Mesendoderm (in vitro differentiated cells): ENCODE data around the gene CEP57.
"Not testable (repeated sequence)": the region's sequence is repeated elsewhere in the genome, so short reads cannot be mapped to it uniquely, and the experiment has no call there.

Experiments
- DNase-seq: peaks from one replicate; pipeline ENCODE4 v3.0.0; 2013
- H2AK5ac ChIP-seq: 2 replicates; pipeline ENCODE4 v1.6.1; 2013; ENCODE audit warnings: low read length, inconsistent platforms
- H2BK120ac ChIP-seq: 2 replicates; pipeline ENCODE4 v1.6.1; 2013; ENCODE audit warnings: low read depth, mild to moderate bottlenecking, low read length, moderate library complexity, mixed read lengths
- H2BK15ac ChIP-seq: replicated peaks from 2 replicates; pipeline ENCODE4 v1.6.1; 2013; ENCODE audit warnings: low read depth, mild to moderate bottlenecking, moderate library complexity
- H2BK5ac ChIP-seq: 2 replicates; pipeline ENCODE4 v1.6.1; 2013; ENCODE audit warnings: low read length, inconsistent platforms
- H3K18ac ChIP-seq: 2 replicates; pipeline ENCODE4 v1.6.1; 2013; ENCODE audit warnings: mild to moderate bottlenecking, low read length, mixed read lengths
- H3K23ac ChIP-seq: one replicate; pipeline ENCODE4 v1.6.1; 2013; ENCODE audit warnings: low read length
- H3K27ac ChIP-seq: 2 replicates; pipeline ENCODE4 v1.5.1; 2013; ENCODE audit warnings: low read depth, mild to moderate bottlenecking, inconsistent platforms, low read length, moderate library complexity
- H3K27me3 ChIP-seq: 2 replicates; pipeline ENCODE4 v1.6.1; 2013; ENCODE audit warnings: low read length, control low read depth, mild to moderate bottlenecking, inconsistent platforms; ENCODE audit not compliant: insufficient read depth, poor library complexity
- H3K36me3 ChIP-seq: 2 replicates; pipeline ENCODE4 v1.6.1; 2013; ENCODE audit warnings: low read length, inconsistent platforms; ENCODE audit not compliant: control insufficient read depth, insufficient read depth
- H3K4ac ChIP-seq: one replicate; pipeline ENCODE4 v1.6.1; 2013; ENCODE audit warnings: low read depth, mild to moderate bottlenecking, low read length, moderate library complexity
- H3K4me1 ChIP-seq: 2 replicates; pipeline ENCODE4 v1.6.1; 2013; ENCODE audit warnings: low read depth, low read length, inconsistent platforms; ENCODE audit not compliant: control insufficient read depth
- H3K4me2 ChIP-seq: 2 replicates; pipeline ENCODE4 v1.6.1; 2013; ENCODE audit warnings: low read length
- H3K4me3 ChIP-seq: 2 replicates; pipeline ENCODE4 v1.5.1; 2013; ENCODE audit warnings: mild to moderate bottlenecking, low read length
- H3K56ac ChIP-seq: one replicate; pipeline ENCODE4 v1.6.1; 2013; ENCODE audit warnings: low read length
- H3K79me1 ChIP-seq: 2 replicates; pipeline ENCODE4 v1.6.1; 2013; ENCODE audit warnings: low read length, inconsistent platforms
- H3K79me2 ChIP-seq: 2 replicates; pipeline ENCODE4 v1.6.1; 2013; ENCODE audit warnings: mild to moderate bottlenecking, low read length; ENCODE audit not compliant: control insufficient read depth, insufficient read depth
- H3K9ac ChIP-seq: 2 replicates; pipeline ENCODE4 v1.6.1; 2013; ENCODE audit warnings: low read length, inconsistent platforms
- H4K5ac ChIP-seq: one replicate; pipeline ENCODE4 v1.6.1; 2013; ENCODE audit warnings: low read length
- H4K8ac ChIP-seq: one replicate; pipeline ENCODE4 v1.6.1; 2013; ENCODE audit warnings: low read depth, mild to moderate bottlenecking, control low read depth, low read length, moderate library complexity
- whole genome bisulfite sequencing: extraction: QIAGEN DNeasy Blood & Tissue Kit; methylation state at CpG from one replicate; pipeline ENCODE4 v1.1.7; 2013; ENCODE audit warnings: low lambda C conversion rate, missing lambda C conversion rate; ENCODE audit not compliant: insufficient coverage; ENCODE audit errors: extremely low coverage; 5-methylcytosine and 5-hydroxymethylcytosine counted together

The CEP57 gene

GRCh38 chr11:95845167-95845566, 54.9 kb downstream of the CEP57 start:
- H3K9ac ChIP-seq = no peak overlapping the region
- H3K36me3 ChIP-seq = no peaks in the 10 kb centered on the region
- no peaks in the 10 kb centered on the region for H3K79me2 ChIP-seq
- no peak overlapping the region for H3K27ac ChIP-seq
- no peak overlapping the region for H3K23ac ChIP-seq
- H2AK5ac ChIP-seq = no peak overlapping the region
- H3K4me2 ChIP-seq = no peak overlapping the region
- no peak overlapping the region for H3K4me3 ChIP-seq
- no CpG with 5 or more reads among the region's 1 CpG for WGBS
- H2BK5ac ChIP-seq = no peak overlapping the region
- no peak overlapping the region for H4K5ac ChIP-seq
- H3K79me1 ChIP-seq = no peaks in the 10 kb centered on the region
- no peak overlapping the region for H2BK120ac ChIP-seq
- no peak overlapping the region for H2BK15ac ChIP-seq
- no peak overlapping the region for H3K56ac ChIP-seq
- no peak overlapping the region for H4K8ac ChIP-seq
- no peak for DNase-seq
- no peak overlapping the region for H3K4ac ChIP-seq
- H3K27me3 ChIP-seq = no peaks in the 10 kb centered on the region
- no peaks in the 10 kb centered on the region for H3K4me1 ChIP-seq
- H3K18ac ChIP-seq = no peak overlapping the region

DNA sequence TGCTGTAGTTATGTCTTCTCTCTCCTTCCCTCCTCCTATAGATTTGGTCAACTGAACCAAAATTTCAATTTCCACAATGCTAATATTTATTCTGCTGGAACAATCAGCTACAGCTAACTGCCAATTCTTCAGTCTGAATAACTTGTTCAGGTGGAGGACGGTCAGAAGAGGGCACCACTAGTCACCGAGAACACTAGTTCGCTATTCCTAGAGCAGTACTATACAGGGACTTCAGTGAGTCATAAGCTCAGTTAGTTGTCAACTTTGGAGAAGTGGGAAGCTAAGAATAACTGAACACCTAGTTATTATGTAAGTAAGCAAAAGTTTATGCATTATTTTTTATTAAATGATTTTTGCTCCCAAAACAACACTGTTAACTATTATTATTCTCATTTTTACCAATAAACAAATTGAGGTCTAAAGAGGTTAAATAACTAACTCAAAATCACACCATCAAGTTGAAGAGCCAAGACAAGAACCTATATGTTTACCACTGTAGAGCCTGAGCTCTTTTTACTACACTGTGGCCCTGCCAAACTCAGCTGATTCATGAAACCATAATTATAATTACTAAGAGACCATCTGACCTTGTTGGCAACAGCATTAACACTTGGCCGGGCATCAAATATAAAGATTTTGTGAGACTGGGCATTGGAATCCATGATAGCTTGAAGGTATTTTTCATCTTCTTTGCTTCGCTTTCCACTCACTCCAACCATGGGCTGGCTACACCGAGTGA, 59.0 kb downstream of the CEP57 start:
- WGBS = no CpG with 5 or more reads among the region's 6 CpGs
- Histone ChIP-seq H3K27ac (no peak overlapping the region), H3K4me2 (no peak overlapping the region), H2BK120ac (no peak overlapping the region), H3K27me3 (no peaks in the 10 kb centered on the region), H3K36me3 (no peaks in the 10 kb centered on the region), H2BK5ac (no peak overlapping the region), H4K8ac (no peak overlapping the region), H3K23ac (no peak overlapping the region), H3K4ac (no peak overlapping the region), H3K56ac (no peak overlapping the region), H2BK15ac (no peak overlapping the region), H2AK5ac (no peak overlapping the region), H3K4me3 (no peak overlapping the region), H3K18ac (no peak overlapping the region), H3K79me2 (no peaks in the 10 kb centered on the region), H3K4me1 (no peaks in the 10 kb centered on the region), H3K9ac (no peak overlapping the region), H3K79me1 (no peaks in the 10 kb centered on the region), H4K5ac (no peak overlapping the region)
- DNase-seq = peak; percentile 65

- Histone ChIP-seq H3K36me3 (no peaks in the 10 kb centered on the region), H2BK5ac (no peak overlapping the region), H3K18ac (no peak overlapping the region), H2BK120ac (no peak overlapping the region), H4K5ac (no peak overlapping the region), H4K8ac (no peak overlapping the region), H3K79me2 (no peaks in the 10 kb centered on the region), H3K4me2 (no peak overlapping the region), H3K4me1 (no peaks in the 10 kb centered on the region), H3K27me3 (no peaks in the 10 kb centered on the region), H3K23ac (no peak overlapping the region), H3K79me1 (no peaks in the 10 kb centered on the region), H3K27ac (no peak overlapping the region), H2AK5ac (no peak overlapping the region), H2BK15ac (no peak overlapping the region), H3K4me3 (no peak overlapping the region), H3K9ac (no peak overlapping the region), H3K56ac (no peak overlapping the region), H3K4ac (no peak overlapping the region)
- DNase-seq = no peak
These were observed 59.8 kb downstream of the CEP57 start for GRCh38 chr11:95850137-95850536.

- Histone ChIP-seq H3K4me3 (no peak overlapping the region), H2BK5ac (no peak overlapping the region), H3K23ac (no peak overlapping the region), H3K4me1 (no peaks in the 10 kb centered on the region), H3K79me2 (no peaks in the 10 kb centered on the region), H4K5ac (no peak overlapping the region), H3K36me3 (no peaks in the 10 kb centered on the region), H3K79me1 (no peaks in the 10 kb centered on the region), H3K4ac (no peak overlapping the region), H3K18ac (no peak overlapping the region), H4K8ac (no peak overlapping the region), H2BK120ac (no peak overlapping the region), H3K4me2 (no peak overlapping the region), H3K27ac (no peak overlapping the region), H2BK15ac (no peak overlapping the region), H3K27me3 (no peaks in the 10 kb centered on the region), H3K56ac (no peak overlapping the region), H3K9ac (no peak overlapping the region), H2AK5ac (no peak overlapping the region)
- DNase-seq = no peak
These were observed 62.8 kb downstream of the CEP57 start for GRCh38 chr11:95853138-95853537.

- Histone ChIP-seq H3K9ac (no peak overlapping the region), H3K27ac (no peak overlapping the region), H2AK5ac (no peak overlapping the region), H2BK15ac (no peak overlapping the region), H3K79me2 (no peaks in the 10 kb centered on the region), H3K23ac (no peak overlapping the region), H3K4ac (no peak overlapping the region), H2BK5ac (no peak overlapping the region), H4K8ac (no peak overlapping the region), H2BK120ac (no peak overlapping the region), H4K5ac (no peak overlapping the region), H3K4me1 (no peaks in the 10 kb centered on the region), H3K56ac (no peak overlapping the region), H3K27me3 (no peaks in the 10 kb centered on the region), H3K4me2 (no peak overlapping the region), H3K79me1 (no peaks in the 10 kb centered on the region), H3K18ac (no peak overlapping the region), H3K4me3 (no peak overlapping the region), H3K36me3 (no peaks in the 10 kb centered on the region)
- no peak for DNase-seq
- no CpG with 5 or more reads among the region's 2 CpGs for WGBS
These were observed 63.6 kb downstream of the CEP57 start for GRCh38 chr11:95853862-95854261.

DNA sequence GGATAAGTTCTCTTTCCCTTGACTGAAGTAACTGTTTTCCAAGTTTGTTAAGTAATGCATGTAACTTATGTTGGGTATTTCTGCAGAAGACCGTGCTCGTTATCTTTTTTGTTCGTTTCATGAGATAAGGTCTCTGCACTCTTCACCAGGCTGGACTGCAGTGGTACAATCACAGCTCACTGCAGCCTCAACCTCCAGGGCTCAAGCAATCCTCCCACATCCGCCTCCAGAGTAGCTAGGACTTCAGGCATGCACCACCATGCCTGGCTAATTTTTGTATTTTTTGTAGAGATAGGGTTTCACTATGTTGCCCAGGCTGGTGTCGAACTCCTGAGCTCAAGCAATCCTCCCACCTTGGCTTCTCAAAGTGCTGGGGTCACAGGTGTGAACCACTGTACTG, 64.1 kb downstream of the CEP57 start:
- H3K4me3 ChIP-seq, H2BK5ac ChIP-seq, H3K27ac ChIP-seq, H3K79me2 ChIP-seq, H3K18ac ChIP-seq, DNase-seq, H3K9ac ChIP-seq, H3K56ac ChIP-seq, H3K36me3 ChIP-seq, H3K23ac ChIP-seq, H3K4ac ChIP-seq, H3K27me3 ChIP-seq, H3K79me1 ChIP-seq, H4K8ac ChIP-seq, H3K4me2 ChIP-seq, H3K4me1 ChIP-seq, H2AK5ac ChIP-seq, H2BK15ac ChIP-seq, H4K5ac ChIP-seq, H2BK120ac ChIP-seq: not testable (repeated sequence)
- WGBS = no CpG with 5 or more reads among the region's 5 CpGs
